IPS-NIHi11 (cell line): ENCODE measurements around the gene ARFGAP3.

Source experiments
- DNase-seq: peaks from one replicate; pipeline ENCODE4 v3.0.0; 2012; ENCODE audit warnings: mixed read lengths, low spot score

The ARFGAP3 gene

GRCh38 chr22:42884616-42885375, 27.7 kb upstream of the ARFGAP3 start:
- no peak for DNase-seq

GRCh38 chr22:42883970-42884369, 26.9 kb upstream of the ARFGAP3 start:
- DNase-seq, result no peak

- no peak for DNase-seq
Observed at GRCh38 chr22:42883121-42883520, 26.0 kb upstream of the ARFGAP3 start.

- peak; percentile 62 for DNase-seq
Observed at GRCh38 chr22:42881982-42882656, 25.0 kb upstream of the ARFGAP3 start.

GRCh38 chr22:42881298-42881697, 24.2 kb upstream of the ARFGAP3 start:
- no peak for DNase-seq

GRCh38 chr22:42880815-42881214, 23.7 kb upstream of the ARFGAP3 start:
- peak; percentile 74 for DNase-seq

- DNase-seq, result no peak
Observed at GRCh38 chr22:42879371-42880021, 22.4 kb upstream of the ARFGAP3 start.

GRCh38 chr22:42878561-42879305, 21.7 kb upstream of the ARFGAP3 start:
- no peak for DNase-seq

- DNase-seq, result no peak
Observed at GRCh38 chr22:42877597-42878340, 20.7 kb upstream of the ARFGAP3 start.

GRCh38 chr22:42877158-42877557, 20.1 kb upstream of the ARFGAP3 start:
- DNase-seq, result no peak

- DNase-seq, result no peak
Observed at GRCh38 chr22:42876041-42876440, 19.0 kb upstream of the ARFGAP3 start.

GRCh38 chr22:42874010-42874409, 16.9 kb upstream of the ARFGAP3 start:
- no peak for DNase-seq

- DNase-seq, result no peak
Observed at GRCh38 chr22:42873356-42873755, 16.3 kb upstream of the ARFGAP3 start.

GRCh38 chr22:42872821-42873220, 15.7 kb upstream of the ARFGAP3 start:
- no peak for DNase-seq

GRCh38 chr22:42871146-42872050, 14.3 kb upstream of the ARFGAP3 start:
- DNase-seq, result no peak

- peak; percentile 4 for DNase-seq
Observed at GRCh38 chr22:42869888-42870480, 12.9 kb upstream of the ARFGAP3 start.

GRCh38 chr22:42869463-42869862, 12.4 kb upstream of the ARFGAP3 start:
- DNase-seq, result no peak

GRCh38 chr22:42868751-42869251, 11.7 kb upstream of the ARFGAP3 start:
- DNase-seq, result peak; percentile 45

GRCh38 chr22:42866100-42866499, 9.0 kb upstream of the ARFGAP3 start:
- no peak for DNase-seq

GRCh38 chr22:42865536-42865935, 8.5 kb upstream of the ARFGAP3 start:
- DNase-seq, result no peak
